Measurements from ENCODE around the gene UROS. TPM values are rescaled to one million over a fixed set of nuclear protein-coding genes. Genes with fewer than 3 reads are reported as not detected.

Gene UROS
- total RNA-seq: 10 to 100 TPM; 43.8 to 57.9 TPM

- Mint-ChIP-seq H3K36me3 (peaks cover 11% of the 10 kb centered on the region), H3K4me1 (peaks cover 32% of the 10 kb centered on the region), H3K9me3 (ENCODE audit: low read depth) (no peaks in the 10 kb centered on the region), H3K27me3 (no peaks in the 10 kb centered on the region), H3K27ac (peak within 1 kb of the TSS; percentile 66), H3K4me3 (peak within 1 kb of the TSS; percentile 72)
- peak; percentile 93 for DNase-seq
- CTCF ChIA-PET: interaction anchor here (0.6 to 1.7 kb wide), 6 partner anchors 9 to 73 kb away, joined by 3 to 5 read pairs (median 3); no protein-coding TSS in a partner anchor
- ATAC-seq: peak; percentile 91
These were observed at the start of gene UROS, which contains the start of gene BCCIP for GRCh38 chr10:125822878-125823662. Gene UROS, minus strand, starts transcription at chr10:125823258. Its CDS starts 6,759 bp downstream, at chr10:125816499. Gene BCCIP, plus strand, starts transcription at chr10:125823546. Its CDS starts 12 bp downstream, at chr10:125823558.

GRCh38 chr10:125871338-125871737 lies 48.3 kb upstream of the UROS start:
- Mint-ChIP-seq H3K4me3 (no peak overlapping the region), H3K9me3 (ENCODE audit: low read depth) (no peaks in the 10 kb centered on the region), H3K27me3 (no peaks in the 10 kb centered on the region), H3K27ac (no peak overlapping the region), H3K36me3 (peaks cover 11% of the 10 kb centered on the region), H3K4me1 (peaks cover 2% of the 10 kb centered on the region)
- DNase-seq (no peak), ATAC-seq (no peak)
- CTCF ChIA-PET: no interaction called here

- Mint-ChIP-seq H3K9me3 (ENCODE audit: low read depth) (no peaks in the 10 kb centered on the region), H3K4me3 (no peak overlapping the region), H3K27me3 (no peaks in the 10 kb centered on the region), H3K27ac (no peak overlapping the region), H3K4me1 (no peaks in the 10 kb centered on the region), H3K36me3 (no peaks in the 10 kb centered on the region)
- DNase-seq: no peak
- CTCF ChIA-PET: interaction anchor here (0.9 to 2.0 kb wide), 6 partner anchors 9 to 45 kb away, joined by 3 to 5 read pairs (median 4); partner anchors contain the start of genes BCCIP and UROS
- ATAC-seq: peak; percentile 42
These were observed 45.4 kb upstream of the UROS start for GRCh38 chr10:125868372-125868975.

- Mint-ChIP-seq H3K27me3 (no peaks in the 10 kb centered on the region), H3K36me3 (no peaks in the 10 kb centered on the region), H3K27ac (no peak overlapping the region), H3K9me3 (ENCODE audit: low read depth) (no peaks in the 10 kb centered on the region), H3K4me1 (no peaks in the 10 kb centered on the region), H3K4me3 (no peak overlapping the region)
- CTCF ChIA-PET: no interaction called here
- ATAC-seq (no peak), DNase-seq (no peak)
These were observed 43.5 kb upstream of the UROS start for GRCh38 chr10:125866421-125867029.

GRCh38 chr10:125865120-125865519 lies 42.1 kb upstream of the UROS start:
- H3K4me1 Mint-ChIP-seq: no peaks in the 10 kb centered on the region
- DNase-seq (no peak), ATAC-seq (no peak)
- no peak overlapping the region for H3K4me3 Mint-ChIP-seq
- no peaks in the 10 kb centered on the region for H3K36me3 Mint-ChIP-seq
- H3K9me3 Mint-ChIP-seq (ENCODE audit: low read depth): no peaks in the 10 kb centered on the region
- H3K27ac Mint-ChIP-seq: no peak overlapping the region
- CTCF ChIA-PET: interaction anchor here (1.4 kb wide), 1 partner anchor 12 kb away, joined by 3 read pairs; no protein-coding TSS in a partner anchor
- H3K27me3 Mint-ChIP-seq: no peaks in the 10 kb centered on the region

GRCh38 chr10:125859128-125859817 lies 36.2 kb upstream of the UROS start:
- Mint-ChIP-seq H3K27me3 (no peaks in the 10 kb centered on the region), H3K9me3 (ENCODE audit: low read depth) (no peaks in the 10 kb centered on the region), H3K27ac (no peak overlapping the region), H3K4me1 (no peaks in the 10 kb centered on the region), H3K36me3 (no peaks in the 10 kb centered on the region), H3K4me3 (no peak overlapping the region)
- no peak for ATAC-seq
- no peak for DNase-seq
- CTCF ChIA-PET: interaction anchor here (0.7 to 1.0 kb wide), 2 partner anchors 9 kb away, joined by 3 to 5 read pairs; no protein-coding TSS in a partner anchor

- DNase-seq (no peak), ATAC-seq (no peak)
- Mint-ChIP-seq H3K9me3 (ENCODE audit: low read depth) (no peaks in the 10 kb centered on the region), H3K4me1 (no peaks in the 10 kb centered on the region), H3K4me3 (no peak overlapping the region), H3K27me3 (no peaks in the 10 kb centered on the region), H3K36me3 (peaks cover 4% of the 10 kb centered on the region), H3K27ac (no peak overlapping the region)
- CTCF ChIA-PET: interaction anchor here (1.0 kb wide), 1 partner anchor 815 kb away, joined by 3 read pairs; no protein-coding TSS in a partner anchor
These were observed 34.2 kb upstream of the UROS start for GRCh38 chr10:125857185-125857760.

GRCh38 chr10:125852487-125852886 lies 29.4 kb upstream of the UROS start:
- Mint-ChIP-seq H3K36me3 (peaks cover 14% of the 10 kb centered on the region), H3K4me3 (no peak overlapping the region), H3K4me1 (no peaks in the 10 kb centered on the region), H3K27me3 (no peaks in the 10 kb centered on the region), H3K27ac (no peak overlapping the region), H3K9me3 (ENCODE audit: low read depth) (no peaks in the 10 kb centered on the region)
- no peak for ATAC-seq
- DNase-seq: no peak
- CTCF ChIA-PET: no interaction called here

- ATAC-seq (no peak), DNase-seq (no peak)
- H3K27ac Mint-ChIP-seq: no peak overlapping the region
- H3K4me3 Mint-ChIP-seq: no peak overlapping the region
- no peaks in the 10 kb centered on the region for H3K27me3 Mint-ChIP-seq
- H3K36me3 Mint-ChIP-seq: peaks cover 15% of the 10 kb centered on the region
- H3K4me1 Mint-ChIP-seq: no peaks in the 10 kb centered on the region
- CTCF ChIA-PET: no interaction called here
- no peaks in the 10 kb centered on the region for H3K9me3 Mint-ChIP-seq (ENCODE audit: low read depth)
These were observed 28.0 kb upstream of the UROS start for GRCh38 chr10:125850766-125851731.

GRCh38 chr10:125849448-125849847 lies 26.4 kb upstream of the UROS start:
- H3K36me3 Mint-ChIP-seq: peaks cover 15% of the 10 kb centered on the region
- DNase-seq (no peak), ATAC-seq (no peak)
- H3K9me3 Mint-ChIP-seq (ENCODE audit: low read depth): no peaks in the 10 kb centered on the region
- no peaks in the 10 kb centered on the region for H3K4me1 Mint-ChIP-seq
- no peak overlapping the region for H3K27ac Mint-ChIP-seq
- CTCF ChIA-PET: no interaction called here
- no peaks in the 10 kb centered on the region for H3K27me3 Mint-ChIP-seq
- no peak overlapping the region for H3K4me3 Mint-ChIP-seq

GRCh38 chr10:125848857-125849256 lies 25.8 kb upstream of the UROS start:
- Mint-ChIP-seq H3K4me1 (no peaks in the 10 kb centered on the region), H3K36me3 (peaks cover 15% of the 10 kb centered on the region), H3K27me3 (no peaks in the 10 kb centered on the region), H3K27ac (no peak overlapping the region), H3K4me3 (no peak overlapping the region), H3K9me3 (ENCODE audit: low read depth) (no peaks in the 10 kb centered on the region)
- DNase-seq (no peak), ATAC-seq (no peak)
- CTCF ChIA-PET: no interaction called here

- no peak overlapping the region for H3K27ac Mint-ChIP-seq
- no peaks in the 10 kb centered on the region for H3K4me1 Mint-ChIP-seq
- CTCF ChIA-PET: no interaction called here
- DNase-seq (no peak), ATAC-seq (no peak)
- no peaks in the 10 kb centered on the region for H3K27me3 Mint-ChIP-seq
- H3K36me3 Mint-ChIP-seq: peaks cover 13% of the 10 kb centered on the region
- no peak overlapping the region for H3K4me3 Mint-ChIP-seq
- no peaks in the 10 kb centered on the region for H3K9me3 Mint-ChIP-seq (ENCODE audit: low read depth)
These were observed 25.3 kb upstream of the UROS start for GRCh38 chr10:125848371-125848770.

Data from activated CD8-positive, alpha-beta memory T cell treated with anti-CD3 and anti-CD28 coated beads, Interleukin-2, amount 10 ng/mL, durations not matched to agents 7 days and 5 days (primary cell).